ENCODE results near the gene APOBEC4.
A peak's percentile ranks its signal among the peaks of the same experiment; 100 is the strongest.

Gene APOBEC4

GRCh38 chr1:183674339-183674738 lies 21.2 kb upstream of the APOBEC4 start:
- DNase-seq = no peak

GRCh38 chr1:183673605-183674323 lies 20.6 kb upstream of the APOBEC4 start:
- no peak for DNase-seq

GRCh38 chr1:183670169-183670568 lies 17.1 kb upstream of the APOBEC4 start:
- no peak for DNase-seq

GRCh38 chr1:183656355-183656754 lies 3.2 kb upstream of the APOBEC4 start:
- DNase-seq = no peak

- peak; percentile 59 for DNase-seq
Measured at GRCh38 chr1:183655562-183656075, 2.5 kb upstream of the APOBEC4 start.

- no peak for DNase-seq
Measured at GRCh38 chr1:183654706-183655105, 1.6 kb upstream of the APOBEC4 start.

- no peak for DNase-seq
Measured at GRCh38 chr1:183653876-183654451, 848 bp upstream of the APOBEC4 start.

- no peak for DNase-seq
Measured at GRCh38 chr1:183653462-183653794, 312 bp upstream of the APOBEC4 start.

GRCh38 chr1:183652107-183652506 lies 1.0 kb downstream of the APOBEC4 start:
- no peak for DNase-seq

- no peak for DNase-seq
Measured at GRCh38 chr1:183651612-183652011, 1.5 kb downstream of the APOBEC4 start.

- no peak for DNase-seq
Measured at GRCh38 chr1:183648042-183648441, 5.1 kb downstream of the APOBEC4 start.

GRCh38 chr1:183646776-183647175 lies 6.3 kb downstream of the APOBEC4 start:
- no peak for DNase-seq

- DNase-seq = no peak
Measured at GRCh38 chr1:183645531-183645930, 7.6 kb downstream of the APOBEC4 start.

GRCh38 chr1:183642166-183642565 lies 10.9 kb downstream of the APOBEC4 start:
- DNase-seq = no peak

- DNase-seq = no peak
Measured at GRCh38 chr1:183640193-183640592, 12.9 kb downstream of the APOBEC4 start.

GRCh38 chr1:183638649-183639387 lies 14.3 kb downstream of the APOBEC4 start:
- no peak for DNase-seq

- DNase-seq = no peak
Measured at GRCh38 chr1:183636783-183637182, 16.3 kb downstream of the APOBEC4 start.

GRCh38 chr1:183636334-183636682 lies 16.8 kb downstream of the APOBEC4 start:
- DNase-seq = no peak

GRCh38 chr1:183635606-183636333 lies 17.3 kb downstream of the APOBEC4 start, which contains the start of gene ARPC5:
ARPC5 (minus strand) TSS chr1:183635783; CDS start chr1:183635659, 124 bp downstream.
- peak; percentile 98 for DNase-seq

GRCh38 chr1:183635099-183635605 lies 18.0 kb downstream of the APOBEC4 start:
- peak; percentile 53 for DNase-seq

- DNase-seq = no peak
Measured at GRCh38 chr1:183634429-183635065, 18.6 kb downstream of the APOBEC4 start.

GRCh38 chr1:183633676-183634343 lies 19.3 kb downstream of the APOBEC4 start:
- no peak for DNase-seq
